ENCODE results near the gene C2orf76. TPM values are rescaled to one million over a fixed set of nuclear protein-coding genes. Genes with fewer than 3 reads are reported as not detected.

Gene C2orf76
- total and polyA plus RNA-seq, 10 of the 15 experiments (the other 5 are each of a cell fraction or from before 2014, with no cell fraction given): 14.0 to 46.1 (median 25.4) TPM

DNA sequence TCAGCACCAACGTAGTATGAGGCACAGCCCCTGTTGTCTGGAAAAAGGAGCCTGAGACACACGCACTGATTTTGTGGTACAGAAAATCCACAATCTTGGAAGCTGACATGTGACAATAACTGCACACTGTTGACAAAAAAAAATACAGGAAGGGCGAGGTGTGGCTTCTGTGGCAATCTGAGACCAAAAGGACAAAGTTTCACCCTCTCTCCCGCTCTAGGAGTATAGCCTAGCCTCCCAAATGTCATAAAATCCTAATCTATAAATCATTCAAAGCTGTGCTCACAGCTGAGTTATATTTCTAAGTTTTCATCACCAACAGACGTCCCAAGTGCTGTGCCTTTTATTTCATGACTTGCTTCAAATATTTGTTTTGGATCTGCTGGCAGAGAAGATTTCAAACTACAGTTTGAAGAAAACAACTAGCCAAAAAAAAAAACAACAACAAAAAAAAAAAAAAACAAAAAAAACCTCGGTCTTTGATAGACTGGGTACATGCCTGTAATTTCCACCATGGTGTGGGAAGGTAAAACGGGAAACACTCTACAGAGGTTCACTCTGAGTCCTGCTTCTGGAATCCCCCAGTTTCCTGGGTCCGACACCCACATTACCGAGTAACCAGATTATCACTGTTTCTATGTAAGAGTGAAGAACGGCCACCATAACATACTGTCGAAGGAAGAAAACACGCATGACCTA is 61.0 kb downstream of the C2orf76 start:
- no peak overlapping the region for H3K4me2 ChIP-seq (ENCODE audit: control insufficient read depth, insufficient read depth)
- BruUV-seq (replicated peaks): no TSS peak

More for the DNA sequence above, 61.0 kb downstream of the C2orf76 start:
- TF ChIP-seq RCOR1 (conservative IDR thresholded peaks at IDR 0.05; ENCODE audit: low read depth, low read length) (no peak), EED (IDR thresholded peaks at IDR 0.05; ENCODE audit: low read depth) (no peak), KAT2A (conservative IDR thresholded peaks at IDR 0.05; ENCODE audit: control insufficient read depth, low read depth, low read length) (no peak), FOXM1 (IDR thresholded peaks at IDR 0.05; ENCODE audit: low read depth, low read length) (no peak), CBX3 (IDR thresholded peaks at IDR 0.05; ENCODE audit: borderline replicate concordance, low read depth) (no peak), STAT1 (conservative IDR thresholded peaks at IDR 0.05) (no peak)
- TF ChIP-seq, protein P1, sequence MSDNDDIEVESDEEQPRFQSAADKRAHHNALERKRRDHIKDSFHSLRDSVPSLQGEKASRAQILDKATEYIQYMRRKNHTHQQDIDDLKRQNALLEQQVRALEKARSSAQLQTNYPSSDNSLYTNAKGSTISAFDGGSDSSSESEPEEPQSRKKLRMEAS (IDR thresholded peaks at IDR 0.05; ENCODE audit: low read depth, low read length): no peak
- TF ChIP-seq, protein P2, sequence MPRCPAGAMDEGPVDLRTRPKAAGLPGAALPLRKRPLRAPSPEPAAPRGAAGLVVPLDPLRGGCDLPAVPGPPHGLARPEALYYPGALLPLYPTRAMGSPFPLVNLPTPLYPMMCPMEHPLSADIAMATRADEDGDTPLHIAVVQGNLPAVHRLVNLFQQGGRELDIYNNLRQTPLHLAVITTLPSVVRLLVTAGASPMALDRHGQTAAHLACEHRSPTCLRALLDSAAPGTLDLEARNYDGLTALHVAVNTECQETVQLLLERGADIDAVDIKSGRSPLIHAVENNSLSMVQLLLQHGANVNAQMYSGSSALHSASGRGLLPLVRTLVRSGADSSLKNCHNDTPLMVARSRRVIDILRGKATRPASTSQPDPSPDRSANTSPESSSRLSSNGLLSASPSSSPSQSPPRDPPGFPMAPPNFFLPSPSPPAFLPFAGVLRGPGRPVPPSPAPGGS (IDR thresholded peaks at IDR 0.05; ENCODE audit: borderline replicate concordance, insufficient read depth, low read depth, low read length, poor library complexity, severe bottlenecking): no peak
- TF ChIP-seq, protein P3, sequence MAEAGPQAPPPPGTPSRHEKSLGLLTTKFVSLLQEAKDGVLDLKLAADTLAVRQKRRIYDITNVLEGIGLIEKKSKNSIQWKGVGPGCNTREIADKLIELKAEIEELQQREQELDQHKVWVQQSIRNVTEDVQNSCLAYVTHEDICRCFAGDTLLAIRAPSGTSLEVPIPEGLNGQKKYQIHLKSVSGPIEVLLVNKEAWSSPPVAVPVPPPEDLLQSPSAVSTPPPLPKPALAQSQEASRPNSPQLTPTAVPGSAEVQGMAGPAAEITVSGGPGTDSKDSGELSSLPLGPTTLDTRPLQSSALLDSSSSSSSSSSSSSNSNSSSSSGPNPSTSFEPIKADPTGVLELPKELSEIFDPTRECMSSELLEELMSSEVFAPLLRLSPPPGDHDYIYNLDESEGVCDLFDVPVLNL (IDR thresholded peaks at IDR 0.05; ENCODE audit: low read depth, low read length): no peak
- DNase-seq (ENCODE audit: low read depth, low spot score): no peak
- Histone ChIP-seq H2AFZ (ENCODE audit: control insufficient read depth, low read depth, low read length) (no peak overlapping the region), H3K27me3 (replicated peaks in 1 of 2; ENCODE audit: control insufficient read depth in 2 of 2, insufficient read depth in 2 of 2, low read length in 1 of 2) (no peaks in the 10 kb centered on the region), H3K9me3 (replicated peaks; ENCODE audit: control insufficient read depth, insufficient read depth, low read length) (no peaks in the 10 kb centered on the region), H4K20me1 (ENCODE audit: control insufficient read depth, insufficient read depth) (no peaks in the 10 kb centered on the region), H3K79me2 (ENCODE audit: control insufficient read depth, insufficient read depth, low read length) (no peaks in the 10 kb centered on the region), H3K36me3 (ENCODE audit: control insufficient read depth in 2 of 2, insufficient read depth in 2 of 2, low read length in 1 of 2) (no peaks in the 10 kb centered on the region), H3K27ac (ENCODE audit: control insufficient read depth, insufficient read depth) (no peak overlapping the region), H3K4me3 (no peak overlapping the region), H3K9ac (ENCODE audit: control insufficient read depth, insufficient read depth, low read length) (no peak overlapping the region), H3K4me1 (ENCODE audit: control insufficient read depth, insufficient read depth, low read length) (no peaks in the 10 kb centered on the region)
- in situ Hi-C loops (cut with MboI) (loop anchor here (5.0 kb wide), 1 partner anchor 423 kb away; no protein-coding TSS in a partner anchor), intact Hi-C loops (cut with micrococcal nuclease; ENCODE audit: unreplicated experiment) (loop anchor here (5.0 kb wide), 1 partner anchor 278 kb away; no protein-coding TSS in a partner anchor)
- no peak for ATAC-seq
- ChIA-PET CTCF (no interaction called here), SMC1A (ENCODE audit: uncharacterized antibody, unreplicated experiment) (no interaction called here), RAD21 (ENCODE audit: unreplicated experiment) (no interaction called here), POLR2A (interaction anchor here (0.7 kb wide), 1 partner anchor 79 kb away, joined by 5 read pairs; no protein-coding TSS in a partner anchor)
- WGBS (ENCODE audit: insufficient coverage, insufficient replicate concordance, low lambda C conversion rate, missing lambda C conversion rate): 65% methylated on average over 11 of the region's 12 CpGs
- FAIRE-seq: no peak

All from GM12878 (cell line).